ENCODE measurements around the gene XCR1.
"Not testable (repeated sequence)": the region's sequence is repeated elsewhere in the genome, so short reads cannot be mapped to it uniquely, and the experiment has no call there.

Gene XCR1

DNA sequence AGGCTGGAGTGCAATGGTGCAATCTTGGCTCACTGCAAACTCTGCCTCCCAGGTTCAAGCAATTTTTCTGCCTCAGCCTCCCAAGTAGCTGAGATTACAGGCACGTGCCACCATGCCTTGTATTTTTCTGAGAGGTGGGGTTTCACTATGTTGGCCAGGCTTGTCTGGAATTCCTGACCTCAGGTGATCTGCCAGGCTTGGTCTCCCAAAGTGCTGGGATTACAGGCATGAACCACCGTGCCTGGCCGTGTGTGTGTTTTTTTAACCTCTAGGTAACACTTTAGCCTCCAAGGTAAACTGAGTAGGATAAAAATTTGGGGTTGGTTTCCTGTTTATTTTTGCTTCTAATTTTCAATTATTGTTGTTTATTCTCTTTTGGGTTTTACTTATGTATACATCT lies 10.8 kb upstream of the XCR1 start:
- not testable (repeated sequence) for DNase-seq

DNA sequence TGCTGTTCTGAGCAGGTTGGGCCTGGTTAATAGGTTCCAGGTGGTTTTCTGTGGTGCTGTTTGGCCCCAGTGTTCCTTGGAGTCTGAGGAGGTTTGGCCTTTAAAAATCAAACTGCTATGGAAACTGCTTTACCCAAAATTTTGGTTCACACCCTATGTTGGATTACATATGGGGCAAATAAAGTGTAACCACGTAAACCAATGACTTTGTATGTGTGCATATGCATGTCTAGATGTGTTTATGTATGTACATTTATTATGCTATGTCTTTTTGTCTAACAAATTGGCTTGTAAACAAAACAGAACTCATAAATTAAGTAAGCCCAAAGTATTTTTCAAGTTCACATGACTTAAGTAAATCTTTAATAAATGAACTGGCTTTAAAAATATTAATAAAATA lies 8.9 kb upstream of the XCR1 start:
- no peak for DNase-seq

DNA sequence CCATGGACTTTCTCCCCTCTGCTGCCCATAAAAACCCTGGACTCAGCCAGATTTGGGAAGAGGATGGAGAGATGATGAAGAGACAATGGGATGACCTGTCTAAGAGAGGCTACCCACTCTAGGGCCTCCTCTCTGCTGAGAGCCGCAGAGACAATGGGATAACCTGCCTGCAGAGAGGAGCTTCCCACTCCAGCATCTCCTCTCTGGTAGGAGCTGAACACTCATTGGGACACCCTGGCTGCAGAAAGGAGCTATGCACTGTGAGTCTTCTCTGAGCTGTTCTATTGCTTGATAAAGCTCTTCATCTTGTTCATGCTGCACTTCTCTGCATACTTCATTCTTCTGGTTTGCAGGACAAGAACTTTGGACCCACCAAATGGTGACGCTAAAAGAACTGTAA lies 4.5 kb upstream of the XCR1 start:
- no peak for DNase-seq

DNA sequence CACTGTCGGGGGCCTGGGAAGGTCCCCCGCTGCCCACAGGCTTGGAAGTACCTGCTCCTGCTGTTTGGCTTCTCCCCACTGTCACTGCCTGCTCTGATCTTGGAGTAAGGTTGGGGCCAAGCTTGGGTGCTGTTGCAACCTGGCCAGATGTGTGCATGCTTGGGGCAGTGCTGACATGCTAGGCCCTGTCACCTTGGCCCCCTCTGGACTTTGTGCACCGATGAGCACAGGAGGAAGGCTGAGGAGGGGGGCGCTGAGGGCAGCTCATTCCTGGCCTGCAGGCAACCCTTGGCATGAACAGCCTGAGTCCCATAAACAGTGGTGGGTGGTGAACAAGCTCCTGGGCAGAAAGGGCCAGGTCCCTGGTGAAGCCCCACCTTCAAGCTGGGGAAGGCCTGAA lies 4.0 kb upstream of the XCR1 start:
- no peak for DNase-seq

DNA sequence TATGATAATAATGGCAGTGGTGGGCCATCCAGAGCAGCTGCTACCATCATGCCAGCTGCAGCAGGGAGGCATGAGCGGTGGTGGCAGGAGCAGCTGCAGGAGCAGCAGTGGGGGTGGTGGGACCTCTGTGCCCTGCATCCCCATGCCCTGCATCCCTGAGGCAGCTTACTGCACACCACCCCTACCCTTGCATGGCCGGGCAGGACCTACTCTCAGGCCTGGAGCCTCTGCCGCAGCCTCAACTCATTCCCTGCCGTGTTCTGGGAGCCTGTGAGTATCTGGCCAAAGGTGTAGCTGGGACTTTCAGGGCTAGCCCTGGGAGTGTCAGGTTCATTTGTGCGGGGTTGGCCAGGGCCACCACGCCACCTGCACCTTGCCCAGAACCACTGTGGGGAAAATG lies 3.3 kb upstream of the XCR1 start:
- DNase-seq: no peak

DNA sequence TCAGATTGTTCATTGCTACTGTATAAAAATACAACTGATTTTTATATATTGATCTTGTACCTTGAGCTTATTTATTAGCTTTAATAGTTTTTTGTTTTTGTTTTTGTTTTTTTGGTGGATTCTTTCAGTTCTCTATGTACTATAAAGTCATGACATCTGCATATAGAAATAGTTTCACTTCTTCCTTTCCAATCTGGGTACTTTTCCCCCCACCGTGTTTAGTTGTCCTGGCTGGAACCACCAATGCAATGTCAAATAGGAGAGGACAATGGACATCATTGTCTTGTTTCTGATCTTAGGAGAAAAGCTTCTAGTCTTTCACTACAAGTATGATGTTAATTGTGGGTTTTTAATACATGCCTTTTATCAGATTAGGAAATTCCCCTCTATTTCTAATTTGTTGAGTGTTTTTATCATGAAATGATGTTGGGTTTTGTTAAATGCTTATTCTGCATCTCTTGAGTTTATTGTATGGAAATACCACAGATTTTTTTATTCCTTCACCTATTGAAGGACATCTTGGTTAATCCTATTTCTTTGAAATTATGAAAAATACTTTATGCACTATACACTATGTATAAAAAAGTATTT lies 2.8 kb upstream of the XCR1 start:
- DNase-seq: no peak

DNA sequence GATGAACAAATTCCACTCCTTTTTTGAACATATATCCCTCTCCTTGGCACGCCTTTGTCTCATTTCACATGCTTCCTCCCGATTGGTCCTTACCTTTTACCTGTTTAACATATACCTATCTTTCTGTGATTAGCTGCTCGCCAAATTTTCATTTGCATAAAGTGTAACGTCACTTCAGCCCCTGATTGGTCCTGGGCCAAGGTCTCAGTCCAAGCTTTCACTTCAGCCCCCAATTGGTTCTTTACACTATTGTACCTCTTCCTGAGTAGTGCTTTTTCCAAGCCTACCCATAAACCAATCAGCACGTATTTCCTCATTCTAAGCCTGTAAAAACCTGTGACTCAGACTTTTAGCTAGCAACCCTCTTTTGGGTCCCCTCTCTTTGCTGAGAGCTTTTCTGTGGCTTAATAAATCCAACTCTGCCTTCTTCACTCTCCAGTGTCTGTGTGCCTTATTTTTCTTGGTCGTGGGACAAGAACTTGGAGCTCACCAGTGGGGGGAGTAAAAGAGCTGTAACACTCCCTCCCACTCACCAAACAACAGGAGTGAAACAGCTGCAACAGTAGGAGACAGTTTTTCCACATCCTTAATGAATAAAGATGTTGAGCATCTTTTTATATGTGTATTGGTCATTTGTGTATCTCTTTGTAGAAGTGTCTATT lies 584 bp upstream of the XCR1 start:
- no peak for DNase-seq

DNA sequence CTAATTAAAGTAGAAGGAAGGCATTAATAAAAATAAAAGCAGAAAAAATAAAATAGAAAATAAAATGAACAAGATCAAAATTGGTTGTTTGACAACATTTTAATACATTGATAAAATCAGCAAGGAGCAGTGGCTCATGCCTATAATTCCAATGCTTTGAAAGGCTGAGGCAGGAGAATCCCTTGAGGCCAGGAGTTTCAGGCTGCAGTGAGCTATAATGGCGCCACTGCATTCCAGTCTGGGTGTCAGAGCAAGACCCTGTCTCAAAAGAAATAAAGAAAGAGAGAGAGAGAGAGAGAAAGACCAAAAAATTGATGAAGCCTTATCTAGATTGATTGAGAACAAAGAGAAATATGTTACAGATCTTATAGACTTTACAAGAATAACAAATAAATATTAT lies 2.1 kb downstream of the XCR1 start:
- no peak for DNase-seq

DNA sequence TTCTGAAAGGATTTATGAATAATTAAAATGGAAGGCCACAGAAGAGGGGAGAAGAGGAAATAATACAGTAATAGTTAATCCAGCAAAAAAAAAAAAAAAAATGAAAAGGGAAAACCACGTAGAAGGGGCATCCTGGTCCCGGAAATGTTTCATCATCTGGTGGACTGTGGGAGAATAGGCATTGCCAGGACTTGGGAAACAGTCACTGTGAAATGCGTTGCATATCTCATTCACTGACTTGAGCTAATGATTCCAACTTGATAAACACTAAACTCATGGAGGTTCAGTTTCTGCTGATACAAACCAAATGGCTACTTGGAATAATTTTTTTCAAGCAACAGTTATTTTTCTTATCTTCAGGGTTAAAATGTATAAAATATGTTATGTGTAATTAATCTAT lies 3.2 kb downstream of the XCR1 start:
- DNase-seq: no peak

DNA sequence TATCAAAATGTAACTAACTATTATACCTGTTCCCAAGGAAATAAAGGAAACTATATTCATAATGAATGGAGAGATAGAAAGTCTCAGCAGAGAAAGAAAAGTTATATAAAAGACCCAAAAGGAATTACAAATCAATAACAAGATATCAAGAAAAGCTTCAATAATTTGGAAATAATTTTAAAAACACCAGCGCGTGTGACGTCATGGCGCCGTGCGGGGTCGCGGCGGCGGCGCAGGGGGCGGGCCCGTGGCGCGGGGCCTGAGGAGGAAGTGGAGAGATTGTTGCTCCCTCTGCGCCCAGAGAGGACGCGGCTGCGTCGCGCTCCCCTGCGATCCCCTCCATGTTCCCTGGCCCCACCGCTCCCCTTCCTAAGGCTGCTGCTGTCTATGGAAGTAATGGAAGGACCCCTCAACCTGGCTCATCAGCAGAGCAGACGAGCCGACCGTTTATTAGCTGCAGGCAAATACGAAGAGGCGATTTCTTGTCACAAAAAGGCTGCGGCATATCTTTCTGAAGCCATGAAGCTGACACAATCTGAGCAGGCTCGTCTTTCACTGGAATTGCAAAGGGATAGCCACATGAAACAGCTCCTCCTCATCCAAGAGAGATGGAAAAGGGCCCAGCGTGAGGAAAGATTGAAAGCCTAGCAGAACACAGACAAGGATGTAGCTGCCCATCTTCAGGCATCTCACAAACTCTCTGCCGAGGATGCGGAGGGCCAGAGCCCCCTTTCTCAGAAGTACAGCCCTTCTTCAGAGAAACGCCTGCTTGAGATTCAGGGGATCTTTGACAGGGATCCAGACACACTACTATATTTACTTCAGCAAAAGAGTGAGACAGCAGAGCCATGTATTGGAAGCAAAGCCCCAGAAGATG lies 4.1 kb downstream of the XCR1 start:
- no peak for DNase-seq

DNA sequence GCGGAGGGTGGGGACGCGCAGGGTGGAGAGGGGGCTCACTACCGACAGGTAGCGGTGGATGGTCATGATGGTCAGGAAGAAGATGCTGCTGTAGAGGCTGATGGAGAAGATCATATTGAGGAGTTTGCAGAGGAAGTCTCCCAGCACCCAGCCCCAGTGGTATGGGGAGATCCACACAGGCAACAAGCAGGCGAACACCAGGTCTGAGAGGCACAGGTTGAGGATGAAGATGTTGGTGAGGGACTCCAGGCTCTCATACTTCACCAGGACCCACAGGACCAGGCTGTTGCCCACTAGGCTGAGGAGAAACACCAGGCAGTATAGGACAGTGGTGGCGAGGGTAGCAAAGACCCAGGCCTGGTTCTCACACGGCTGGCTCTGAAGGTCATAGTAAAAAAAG lies 5.8 kb downstream of the XCR1 start:
- no peak for DNase-seq

DNA sequence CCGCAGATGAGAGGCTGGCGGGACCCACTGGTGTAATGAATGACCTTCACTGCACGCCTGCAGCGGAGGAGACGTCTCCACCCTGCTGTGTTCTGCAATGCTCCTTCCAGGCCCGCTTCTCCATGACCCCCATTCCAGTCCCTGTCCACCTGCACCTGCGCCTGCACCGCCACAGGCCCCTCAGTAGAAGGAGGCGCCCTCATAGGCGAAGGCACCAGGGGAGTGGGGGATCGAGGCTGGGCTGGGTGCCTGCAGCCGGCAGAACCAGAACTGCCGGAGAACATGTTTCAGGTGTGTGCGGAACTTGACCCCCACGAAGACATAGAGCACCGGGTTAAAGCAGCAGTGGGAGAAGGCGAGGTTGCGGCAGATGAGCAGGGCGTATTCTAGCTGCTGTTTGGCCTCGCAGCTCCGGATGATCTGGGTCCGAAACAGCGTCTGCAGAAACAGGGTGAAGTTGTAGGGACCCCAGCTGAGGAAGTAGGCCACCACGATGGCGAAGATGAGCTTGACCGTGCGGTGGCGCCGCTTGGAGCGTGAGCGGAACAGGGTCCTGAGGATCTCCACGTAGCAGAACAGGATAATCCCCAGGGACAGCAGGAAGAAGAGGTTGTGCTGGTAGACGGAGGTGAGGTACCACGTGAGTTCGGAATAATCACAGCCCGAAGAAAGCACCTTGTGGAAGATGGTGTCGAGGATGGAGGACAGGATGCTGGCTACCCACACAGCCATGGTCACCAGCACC lies 6.3 kb downstream of the XCR1 start:
- no peak for DNase-seq

DNA sequence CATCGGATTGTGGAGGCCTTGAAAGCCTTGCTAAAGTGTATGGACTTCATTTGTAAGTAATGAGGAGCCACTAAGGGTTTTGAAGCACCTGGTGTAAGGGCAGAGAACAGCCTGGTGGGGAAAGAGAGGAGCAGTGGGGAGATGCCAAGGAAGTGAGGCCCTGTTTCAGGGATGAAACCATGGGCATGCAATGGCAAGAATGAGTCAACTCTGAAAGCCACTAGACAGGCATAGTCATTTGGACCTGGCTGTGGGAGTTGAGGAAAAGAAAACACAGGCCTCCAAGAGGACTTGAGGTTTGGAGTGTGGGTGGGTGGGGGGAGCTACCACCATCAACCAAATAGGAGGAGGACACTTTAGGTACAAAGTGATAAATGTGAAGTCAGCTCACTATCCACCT lies 7.6 kb downstream of the XCR1 start:
- DNase-seq: no peak

DNA sequence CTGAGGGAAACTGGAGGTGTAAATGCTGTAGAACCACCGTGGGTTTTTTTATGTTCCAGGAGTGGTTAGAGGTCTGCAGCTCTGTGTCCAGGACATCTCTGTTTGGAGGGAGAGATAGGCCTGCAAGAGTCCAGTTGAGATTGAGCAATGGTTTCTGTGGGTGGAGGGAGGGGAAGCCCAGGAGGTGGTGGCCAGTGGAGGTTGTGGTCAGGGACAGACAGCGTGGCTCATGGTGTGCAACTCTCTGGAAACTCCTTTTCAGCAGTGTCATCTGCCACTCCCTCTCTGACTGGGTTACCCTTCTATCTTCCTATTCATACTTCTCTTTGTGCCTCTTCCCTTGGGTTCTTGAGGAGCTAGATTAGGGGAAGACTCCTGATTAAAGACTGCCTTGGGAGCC lies 9.6 kb downstream of the XCR1 start:
- DNase-seq: no peak

DNA sequence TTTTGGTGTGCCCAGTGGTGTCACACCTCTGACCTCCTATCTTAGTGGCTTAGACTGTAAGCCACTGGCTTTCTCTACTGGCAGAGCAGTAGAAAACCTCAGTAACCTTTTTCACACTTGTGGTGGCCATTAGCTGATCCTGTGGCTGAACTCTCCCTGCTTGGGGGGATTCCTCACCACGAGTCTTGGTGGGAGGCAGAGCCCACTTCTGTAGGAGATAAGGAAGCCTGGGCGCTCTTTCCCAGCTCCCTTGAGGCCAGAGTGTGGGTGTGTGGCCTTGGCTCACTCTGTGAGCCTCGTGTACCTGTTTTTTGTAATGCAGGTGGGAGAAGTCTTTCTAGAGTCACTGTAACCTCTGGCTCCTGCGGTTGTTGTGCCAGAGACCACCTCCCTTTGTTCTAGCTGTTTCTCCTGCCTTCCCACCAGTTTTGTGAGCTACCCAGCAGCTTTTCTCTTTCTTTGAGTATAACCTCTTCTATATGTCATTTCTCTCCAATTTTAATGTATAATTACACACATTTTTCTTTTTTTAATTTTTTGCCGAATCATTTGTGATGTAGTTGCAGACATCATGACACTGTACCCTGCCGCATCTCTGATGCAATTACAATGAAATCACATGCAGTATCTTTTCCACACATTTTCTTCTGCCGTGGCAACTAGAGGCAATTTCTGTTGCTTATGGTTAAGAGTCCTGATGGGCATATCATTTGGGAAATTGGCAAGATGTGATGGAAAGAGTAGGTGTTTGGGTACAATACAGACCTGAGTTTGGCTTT lies 13.8 kb downstream of the XCR1 start:
- no peak for DNase-seq

DNA sequence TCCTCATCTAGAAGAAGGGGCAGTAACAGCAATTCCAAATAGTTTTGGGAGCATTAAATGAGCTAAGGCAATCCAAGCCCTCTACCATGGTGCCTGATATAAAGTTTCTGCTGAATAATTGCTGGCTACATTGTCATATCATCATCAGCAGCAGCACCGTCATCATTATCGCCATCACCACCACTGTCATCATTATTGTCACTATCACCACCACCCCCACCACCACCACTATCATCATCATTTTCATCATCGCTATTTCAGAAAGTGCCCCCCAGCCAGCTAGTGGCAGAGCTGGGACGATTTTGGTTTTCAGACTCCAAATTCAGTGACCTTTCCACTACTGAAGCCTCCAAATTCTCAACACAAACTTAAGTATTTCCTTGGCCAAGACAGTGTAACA lies 15.0 kb downstream of the XCR1 start:
- DNase-seq: no peak

DNA sequence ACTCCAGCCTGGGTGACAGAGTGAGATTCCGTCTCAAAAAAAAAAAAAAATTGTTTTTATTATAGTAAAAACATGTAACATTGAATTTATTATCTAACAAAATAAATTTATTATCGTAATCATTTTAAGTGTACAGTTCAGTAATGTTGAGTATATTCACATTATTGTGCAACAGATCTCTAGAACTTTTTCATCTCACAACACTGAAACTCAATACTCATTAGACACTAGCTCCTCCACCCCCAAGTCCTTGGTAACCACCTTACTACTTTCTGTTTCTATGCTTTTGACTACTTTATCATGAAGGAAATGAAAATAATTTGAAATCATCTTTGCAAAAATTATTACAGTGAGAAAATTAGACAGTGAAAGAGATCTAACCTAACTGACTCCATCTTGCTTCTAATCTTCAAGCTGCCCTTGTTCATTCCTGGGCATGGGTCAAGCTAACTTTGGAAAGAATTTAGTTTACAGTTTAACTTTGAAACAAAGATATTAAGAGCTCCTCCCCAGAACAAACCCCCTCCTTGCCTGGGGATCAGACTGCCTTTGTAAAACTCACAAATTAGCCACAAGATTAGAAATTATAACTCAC lies 16.7 kb downstream of the XCR1 start:
- DNase-seq: no peak

DNA sequence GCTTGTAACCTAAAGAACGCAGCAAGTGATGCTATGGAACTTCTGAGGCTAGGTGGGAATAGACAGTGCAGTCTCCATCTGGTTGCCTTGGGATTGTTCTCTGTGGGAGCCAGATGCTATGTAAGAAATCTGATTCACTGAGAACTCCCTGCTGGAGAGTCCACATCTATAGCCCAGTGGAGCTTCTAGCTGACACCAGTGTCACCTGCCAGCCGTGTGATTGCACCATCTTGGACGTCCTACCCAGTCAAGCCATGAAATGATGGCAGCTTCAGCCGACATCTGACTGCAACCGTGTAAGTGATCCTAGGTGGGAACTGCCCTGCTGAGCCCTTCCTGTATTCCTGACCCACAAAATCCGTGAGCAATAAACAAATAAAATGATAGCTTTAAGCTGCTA lies 19.2 kb downstream of the XCR1 start:
- no peak for DNase-seq

DNA sequence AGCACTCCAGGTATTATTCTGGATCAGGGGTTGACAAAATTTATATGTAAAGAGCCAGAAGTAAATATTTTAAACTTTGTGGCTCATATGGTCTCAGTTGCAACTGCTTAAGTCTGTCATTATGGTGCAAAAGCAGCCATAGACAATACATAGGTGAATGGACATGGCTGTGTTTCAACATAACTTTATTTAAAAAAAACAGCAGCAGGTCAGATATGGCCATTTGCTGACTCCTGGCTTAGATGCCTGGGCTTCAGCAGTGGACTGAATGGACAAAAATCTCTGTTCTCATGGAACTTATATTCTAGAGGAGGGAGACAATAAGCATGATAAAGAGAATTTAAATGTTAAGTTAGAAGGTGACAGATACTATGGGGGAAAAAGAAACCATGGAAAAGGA lies 20.0 kb downstream of the XCR1 start:
- DNase-seq: no peak

DNA sequence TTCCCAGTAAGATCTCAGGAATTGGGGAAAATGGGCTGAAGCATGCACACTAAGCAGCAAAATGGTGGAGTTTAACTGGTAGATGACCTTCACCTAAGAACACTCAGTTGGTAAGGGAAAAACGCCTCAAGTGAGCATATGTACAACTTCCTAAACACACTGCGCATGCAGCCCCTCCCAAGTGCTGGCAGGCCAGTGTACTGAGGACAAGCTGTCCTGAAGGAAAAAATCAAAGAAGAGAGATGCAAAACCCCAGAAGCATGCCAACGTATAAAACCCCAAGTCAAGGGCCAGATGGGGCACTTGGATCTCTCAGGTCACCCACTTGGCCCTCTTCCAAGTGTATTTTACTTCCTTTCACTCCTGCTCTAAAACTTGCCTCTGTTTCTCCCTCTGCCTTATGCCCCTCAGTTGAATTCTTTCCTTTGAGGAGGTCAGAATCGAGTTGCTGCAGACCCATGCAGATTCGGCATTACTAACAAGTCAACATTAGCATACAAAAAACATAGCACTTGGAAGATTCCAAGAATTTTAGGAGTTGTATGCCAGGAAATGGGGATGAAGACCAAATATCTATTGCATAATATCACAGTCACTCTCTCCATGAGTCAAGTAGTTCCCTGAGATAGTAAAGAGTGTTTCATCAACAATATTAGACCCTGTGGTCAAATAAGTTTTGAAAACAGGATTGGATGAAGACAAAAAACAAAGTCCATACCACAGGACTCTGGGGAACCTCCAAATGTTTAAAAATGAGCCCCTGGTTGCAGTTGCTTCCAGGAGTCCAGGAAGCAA lies 20.8 kb downstream of the XCR1 start:
- DNase-seq: no peak

DNA sequence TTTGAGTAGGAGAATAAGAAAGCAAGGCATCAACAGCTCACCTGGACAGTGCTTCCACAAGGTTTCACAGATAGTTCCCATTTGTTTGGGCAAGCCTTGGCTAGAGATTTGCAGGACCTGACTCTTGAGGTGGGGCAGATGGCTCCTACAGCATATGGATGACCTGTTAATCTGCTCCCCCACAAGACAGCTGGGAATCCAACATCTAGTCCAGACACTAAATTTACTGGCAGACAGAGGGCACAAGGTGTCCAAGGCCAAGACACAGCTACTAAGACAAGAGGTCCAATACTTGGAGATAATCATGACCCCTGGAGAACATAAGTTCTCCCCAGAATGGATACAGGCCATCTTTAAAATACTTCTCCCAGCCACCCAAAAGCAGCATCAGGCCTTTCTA lies 23.6 kb downstream of the XCR1 start:
- DNase-seq: not testable (repeated sequence)

DNA sequence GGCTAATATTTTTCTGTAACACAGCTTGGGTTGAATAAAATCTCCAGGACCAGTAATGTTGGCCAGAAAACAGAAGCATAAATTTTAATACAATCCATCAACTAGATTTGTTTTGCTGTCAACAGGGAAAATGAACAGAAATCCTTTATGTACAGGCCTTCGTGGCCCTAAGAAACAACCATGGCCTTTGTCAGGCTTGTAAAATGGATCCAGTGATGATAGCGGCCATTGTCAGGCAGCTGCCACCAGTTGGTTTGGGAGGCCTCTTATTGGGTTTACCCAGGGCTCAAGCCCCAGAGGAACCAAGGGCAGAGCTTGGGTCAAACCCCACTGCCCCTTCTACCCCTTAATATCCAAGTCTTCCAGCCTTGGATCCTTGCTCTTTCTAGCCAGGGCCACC lies 26.1 kb downstream of the XCR1 start:
- no peak for DNase-seq

All from activated CD4-positive, alpha-beta T cell treated with anti-CD3 and anti-CD28 coated beads, Interleukin-2, amount 50 U/mL, for 1 hour (primary cell).